ENCODE measurements around the gene CD68.

Gene CD68, protein sequence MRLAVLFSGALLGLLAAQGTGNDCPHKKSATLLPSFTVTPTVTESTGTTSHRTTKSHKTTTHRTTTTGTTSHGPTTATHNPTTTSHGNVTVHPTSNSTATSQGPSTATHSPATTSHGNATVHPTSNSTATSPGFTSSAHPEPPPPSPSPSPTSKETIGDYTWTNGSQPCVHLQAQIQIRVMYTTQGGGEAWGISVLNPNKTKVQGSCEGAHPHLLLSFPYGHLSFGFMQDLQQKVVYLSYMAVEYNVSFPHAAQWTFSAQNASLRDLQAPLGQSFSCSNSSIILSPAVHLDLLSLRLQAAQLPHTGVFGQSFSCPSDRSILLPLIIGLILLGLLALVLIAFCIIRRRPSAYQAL

GRCh38 chr17:7579001-7579833 is at the start of gene CD68:
Gene CD68 (plus strand): TSS chr17:7579638. CDS start chr17:7579678, 40 bp downstream.
- no peak for DNase-seq

- DNase-seq = no peak
Observed at GRCh38 chr17:7530023-7530900, 49.2 kb upstream of the CD68 start.

DNA sequence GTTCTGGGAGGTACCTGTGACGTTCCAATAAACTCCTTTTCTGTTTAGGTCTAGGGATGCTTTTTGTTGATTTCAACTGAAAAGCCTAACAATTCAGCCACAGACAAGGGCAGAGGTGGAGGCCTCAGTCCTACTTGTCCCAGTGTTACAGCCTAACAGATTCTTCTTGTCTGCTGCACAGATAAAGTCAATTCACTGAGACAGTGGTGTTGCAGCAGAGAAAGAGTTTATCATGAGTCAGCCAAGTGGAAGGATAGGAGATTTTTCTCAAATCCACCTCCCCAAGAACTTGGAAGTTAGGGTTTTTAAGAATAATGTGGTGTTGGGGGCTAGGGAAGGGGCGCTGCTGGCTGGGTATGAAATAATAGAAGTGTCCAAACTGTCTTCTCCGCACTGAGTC is 41.4 kb upstream of the CD68 start:
- DNase-seq = no peak

- no peak for DNase-seq
Observed at GRCh38 chr17:7538891-7539545, 40.4 kb upstream of the CD68 start.

- DNase-seq = no peak
Observed at GRCh38 chr17:7541074-7541621, 38.3 kb upstream of the CD68 start.

- no peak for DNase-seq
Observed at GRCh38 chr17:7544911-7545310, 34.5 kb upstream of the CD68 start.

DNA sequence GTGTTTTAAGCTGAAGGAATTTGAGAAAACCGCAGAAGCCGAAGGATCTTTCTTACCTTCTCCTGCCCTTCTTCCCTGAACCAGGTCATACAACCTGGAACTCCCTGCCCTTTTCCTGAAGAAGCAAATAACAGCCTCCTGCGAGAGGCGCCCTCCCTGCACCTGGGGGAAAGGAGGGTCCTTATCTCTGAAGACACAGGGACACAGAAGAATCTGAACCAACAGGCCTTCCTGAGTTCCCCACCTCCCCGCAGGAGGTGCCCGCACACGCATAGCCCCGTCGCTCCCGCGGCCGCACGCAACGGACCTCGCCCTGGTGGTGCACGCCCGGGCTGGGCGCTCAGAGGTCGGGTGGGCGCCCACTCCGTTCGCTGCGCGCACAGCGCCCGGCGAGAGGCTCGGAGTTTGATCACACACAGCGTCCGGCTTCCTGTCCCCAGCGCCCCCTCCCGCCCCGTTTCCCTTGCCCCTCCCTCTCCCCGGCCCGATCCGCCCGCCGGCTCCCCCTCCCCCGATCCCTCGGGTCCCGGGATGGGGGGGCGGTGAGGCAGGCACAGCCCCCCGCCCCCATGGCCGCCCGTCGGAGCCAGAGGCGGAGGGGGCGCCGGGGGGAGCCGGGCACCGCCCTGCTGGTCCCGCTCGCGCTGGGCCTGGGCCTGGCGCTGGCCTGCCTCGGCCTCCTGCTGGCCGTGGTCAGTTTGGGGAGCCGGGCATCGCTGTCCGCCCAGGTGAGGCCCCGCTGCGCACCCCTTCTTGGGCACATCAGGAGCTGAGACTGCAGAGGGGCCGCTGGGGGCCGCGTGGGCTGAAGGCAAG is 30.6 kb upstream of the CD68 start, which contains the start of gene TNFSF12:
TNFSF12 (plus strand) TSS at position 474 of the 816 bp plus-strand sequence; CDS start at position 570, 96 bp downstream.
- no peak for DNase-seq

- DNase-seq = no peak
Observed at GRCh38 chr17:7549401-7550055, 29.9 kb upstream of the CD68 start.

GRCh38 chr17:7550344-7550743 is 29.1 kb upstream of the CD68 start:
- DNase-seq = no peak

DNA sequence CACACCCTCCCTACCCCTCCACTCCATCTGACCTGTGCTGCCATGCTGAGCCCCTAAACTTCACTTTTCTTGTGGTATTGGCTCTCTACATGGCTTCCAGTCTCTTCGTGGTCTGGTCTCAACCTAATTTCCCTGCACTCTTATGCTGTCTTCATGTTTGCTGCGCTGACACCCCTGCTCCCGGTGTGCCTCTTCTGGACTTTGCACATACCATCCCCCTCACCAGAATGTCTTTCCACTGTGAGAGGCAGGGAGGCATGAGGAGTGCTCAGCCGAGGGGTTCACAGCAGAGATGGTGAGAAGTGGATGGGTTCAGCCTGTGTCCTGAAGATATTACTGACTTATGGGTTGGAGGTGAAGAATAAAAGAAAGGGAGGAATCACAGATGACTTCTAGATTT is 28.0 kb upstream of the CD68 start:
- DNase-seq = no peak

GRCh38 chr17:7552621-7553051 is 26.8 kb upstream of the CD68 start:
- no peak for DNase-seq

DNA sequence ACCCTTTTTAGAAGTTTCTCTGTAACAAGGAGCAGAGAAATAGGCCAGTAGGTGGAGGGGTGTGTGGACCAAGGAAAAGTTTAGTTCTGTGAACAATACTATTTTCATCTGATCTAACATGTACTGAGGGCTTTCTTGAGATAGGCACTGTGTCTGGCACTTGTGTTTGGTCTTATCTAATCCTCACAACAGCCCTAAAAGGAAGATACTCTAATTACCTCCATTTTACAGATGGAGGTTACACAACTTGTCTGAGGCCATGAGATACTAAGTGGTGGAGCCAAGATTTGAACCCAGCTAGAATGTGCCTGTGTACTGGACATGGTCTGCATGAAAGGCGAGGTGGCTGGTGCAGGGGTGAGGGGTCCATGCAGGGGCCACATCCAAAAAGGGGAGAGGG is 26.1 kb upstream of the CD68 start:
- no peak for DNase-seq

- no peak for DNase-seq
Observed at GRCh38 chr17:7555320-7555948, 24.0 kb upstream of the CD68 start.

GRCh38 chr17:7556627-7557026 is 22.8 kb upstream of the CD68 start:
- DNase-seq = no peak

DNA sequence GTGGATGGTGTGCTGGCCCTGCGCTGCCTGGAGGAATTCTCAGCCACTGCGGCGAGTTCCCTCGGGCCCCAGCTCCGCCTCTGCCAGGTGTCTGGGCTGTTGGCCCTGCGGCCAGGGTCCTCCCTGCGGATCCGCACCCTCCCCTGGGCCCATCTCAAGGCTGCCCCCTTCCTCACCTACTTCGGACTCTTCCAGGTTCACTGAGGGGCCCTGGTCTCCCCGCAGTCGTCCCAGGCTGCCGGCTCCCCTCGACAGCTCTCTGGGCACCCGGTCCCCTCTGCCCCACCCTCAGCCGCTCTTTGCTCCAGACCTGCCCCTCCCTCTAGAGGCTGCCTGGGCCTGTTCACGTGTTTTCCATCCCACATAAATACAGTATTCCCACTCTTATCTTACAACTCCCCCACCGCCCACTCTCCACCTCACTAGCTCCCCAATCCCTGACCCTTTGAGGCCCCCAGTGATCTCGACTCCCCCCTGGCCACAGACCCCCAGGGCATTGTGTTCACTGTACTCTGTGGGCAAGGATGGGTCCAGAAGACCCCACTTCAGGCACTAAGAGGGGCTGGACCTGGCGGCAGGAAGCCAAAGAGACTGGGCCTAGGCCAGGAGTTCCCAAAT is 22.2 kb upstream of the CD68 start:
- no peak for DNase-seq

DNA sequence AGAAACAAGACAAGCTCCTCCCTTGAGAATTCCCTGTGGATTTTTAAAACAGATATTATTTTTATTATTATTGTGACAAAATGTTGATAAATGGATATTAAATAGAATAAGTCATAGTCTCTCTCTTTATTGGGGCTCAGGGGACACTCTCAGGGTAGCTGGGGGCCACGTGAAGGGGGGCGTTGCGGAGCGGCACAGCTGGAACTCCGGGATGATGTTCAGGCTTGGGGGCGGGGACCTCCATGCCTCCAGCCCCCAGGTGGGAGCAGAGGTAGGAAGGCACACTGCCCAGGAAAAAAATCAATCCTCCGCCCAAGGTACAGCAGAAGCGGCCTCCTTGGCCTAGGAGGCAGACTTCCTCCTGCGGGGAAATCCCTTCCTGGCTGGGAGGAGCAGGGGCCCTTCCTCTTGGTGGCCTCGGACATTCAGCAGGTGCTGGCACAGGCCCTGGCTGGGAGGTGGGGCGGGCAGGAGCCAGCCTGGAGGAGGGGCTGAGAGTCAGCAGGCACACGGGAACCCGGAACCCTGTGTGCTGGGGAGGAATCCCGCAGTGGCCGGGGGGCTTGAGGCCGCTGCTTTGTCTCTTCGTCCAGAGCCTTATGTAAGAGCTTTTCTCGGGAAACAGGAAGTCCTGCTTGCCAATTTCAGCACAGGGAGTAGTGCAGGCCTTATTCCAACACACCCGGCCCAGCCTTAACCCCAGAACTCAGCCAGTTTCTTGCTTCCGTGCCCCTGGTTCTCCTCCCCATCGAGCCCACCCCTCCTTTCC is 21.5 kb upstream of the CD68 start:
- no peak for DNase-seq

GRCh38 chr17:7558544-7559319 is 20.7 kb upstream of the CD68 start, which contains the start of gene TNFSF13:
Gene TNFSF13 (plus strand): TSS chr17:7558750. CDS start chr17:7559040, 290 bp downstream.
- no peak for DNase-seq
